ENCODE results near the gene SDF2L1. TPM values are rescaled to one million over a fixed set of nuclear protein-coding genes. Genes with fewer than 3 reads are reported as not detected.

SDF2L1 gene
- total and polyA plus RNA-seq, 9 of the 15 experiments (the other 6 are each of a cell fraction or from before 2014, with no cell fraction given), result 15.1 to 989 (median 124) TPM

DNA sequence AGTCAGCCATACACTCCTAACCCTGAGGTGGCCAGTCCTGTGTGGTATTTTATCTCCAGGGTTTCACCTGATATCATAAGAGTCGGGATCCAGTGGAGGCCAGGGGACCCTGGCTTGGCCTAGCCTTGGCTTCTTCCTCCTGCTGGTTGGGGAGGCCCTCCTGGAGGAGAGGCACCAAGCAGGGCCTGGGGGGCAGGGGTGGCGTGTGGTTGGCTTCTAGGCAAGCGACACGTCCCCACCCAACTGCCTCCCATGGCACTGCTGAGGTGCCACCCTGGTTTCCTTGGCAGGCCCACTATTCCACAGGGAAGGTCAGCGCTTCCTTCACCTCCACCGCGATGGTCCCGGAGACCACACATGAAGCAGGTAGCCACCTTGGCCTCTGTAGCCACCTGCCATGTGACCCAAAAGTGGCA is 44.1 kb downstream of the SDF2L1 start:
- CTCF ChIA-PET (ENCODE audit: low intra/inter-chr PET ratio), result no interaction called here
- Histone ChIP-seq H3K27me3 (ENCODE audit: control insufficient read depth in 2 of 2, insufficient read depth in 2 of 2, low read length in 2 of 2) (no peaks in the 10 kb centered on the region), H3K9me3 (replicated peaks; ENCODE audit: control insufficient read depth, insufficient read depth, low read depth, low read length) (no peaks in the 10 kb centered on the region), H3K9me1 (ENCODE audit: control insufficient read depth, insufficient read depth, low read length) (peaks cover 11% of the 10 kb centered on the region), H3K79me2 (ENCODE audit: control insufficient read depth, insufficient read depth, low read length) (no peaks in the 10 kb centered on the region), H3K9ac (ENCODE audit: insufficient read depth in 1 of 2, low read depth in 2 of 2, low read length in 2 of 2) (peak overlapping the region; percentile 1 to 88; a peak in 3 of 4 replicates), H3K4me1 (replicated peaks in 1 of 2; ENCODE audit: control insufficient read depth in 2 of 2, insufficient read depth in 2 of 2, low read length in 2 of 2) (peaks cover 5 to 59% of the 10 kb centered on the region in 2 experiments; a peak in 3 of 5 replicates), H3K4me3 (no peak overlapping the region), H2AFZ (ENCODE audit: low read depth, low read length) (no peak overlapping the region), H4K20me1 (replicated peaks; ENCODE audit: control insufficient read depth, insufficient read depth, low read length) (peaks cover 19% of the 10 kb centered on the region), H3K36me3 (ENCODE audit: control insufficient read depth, insufficient read depth, low read length) (peaks cover 93% of the 10 kb centered on the region; the same call in 2 of the 3 replicates), H3K4me2 (ENCODE audit: insufficient read depth, low read length) (no peak overlapping the region), H3K27ac (ENCODE audit: extremely low read depth, low read depth, low read length) (peak overlapping the region; percentile 3; the same call in 1 of the 3 replicates)
- 94% methylated on average over 8 of the region's 8 CpGs for WGBS (ENCODE audit: insufficient coverage, low coverage, missing lambda C conversion rate)
- no peak for ATAC-seq
- POLR2A ChIA-PET, result interaction anchor here (1.8 to 8.6 kb wide), 4 partner anchors 6 to 20 kb away, joined by 17 to 111 read pairs (median 34); partner anchors contain the start of gene PPIL2
- no peak for FAIRE-seq
- in situ Hi-C loops (cut with MboI) (no loop called here), intact Hi-C loops (cut with micrococcal nuclease) (no loop called here)
- peak in 1 of 4 experiments; percentile 67 for DNase-seq (ENCODE audit: extremely low read depth in 1 of 4, low spot score in 3 of 4)
- no TSS peak for BruUV-seq (replicated peaks)
- TF ChIP-seq GABPA (tag; conservative IDR thresholded peaks at IDR 0.05; ENCODE audit: low read depth) (no peak), JUN (IDR thresholded peaks at IDR 0.05; ENCODE audit: borderline replicate concordance, low read depth, low read length) (no peak), JUN (CRISPR knock-in tag; IDR thresholded peaks at IDR 0.05; ENCODE audit: borderline replicate concordance) (peak; percentile 16; the same call in 1 of the 2 replicates), KDM4B (IDR thresholded peaks at IDR 0.05; ENCODE audit: borderline replicate concordance in 2 of 2, low read depth in 1 of 2) (0 out of 4 replicates have a peak, but pooled peaks of 1 of the 2 experiments have one; percentile 52), FOXP1 (CRISPR knock-in tag; IDR thresholded peaks at IDR 0.05) (peak; percentile 78; the same call in 1 of the 2 replicates), CEBPG (CRISPR knock-in tag; IDR thresholded peaks at IDR 0.05) (0 out of 2 replicates have a peak, but pooled peaks have one; percentile 35), CEBPG (tag; conservative IDR thresholded peaks at IDR 0.05 in 1 of 2, IDR thresholded peaks at IDR 0.05 in 1 of 2) (no peak), FOXM1 (IDR thresholded peaks at IDR 0.05; ENCODE audit: low read depth) (no peak), FOXM1 (CRISPR knock-in tag; IDR thresholded peaks at IDR 0.05; ENCODE audit: low read depth) (peak; percentile 80; the same call in 1 of the 2 replicates), TBL1XR1 (IDR thresholded peaks at IDR 0.05; ENCODE audit: low read length in 2 of 2) (no peak), POLR2AphosphoS2 (IDR thresholded peaks at IDR 0.05; ENCODE audit: low read length) (0 out of 2 replicates have a peak, but pooled peaks have one; percentile 36), BRD4 (IDR thresholded peaks at IDR 0.05) (no peak), C11orf30 (IDR thresholded peaks at IDR 0.05; ENCODE audit: low read depth) (no peak), PHB (CRISPR knock-in tag; IDR thresholded peaks at IDR 0.05) (peak; percentile 83; the same call in 1 of the 2 replicates)
- TF ChIP-seq, protein P1, sequence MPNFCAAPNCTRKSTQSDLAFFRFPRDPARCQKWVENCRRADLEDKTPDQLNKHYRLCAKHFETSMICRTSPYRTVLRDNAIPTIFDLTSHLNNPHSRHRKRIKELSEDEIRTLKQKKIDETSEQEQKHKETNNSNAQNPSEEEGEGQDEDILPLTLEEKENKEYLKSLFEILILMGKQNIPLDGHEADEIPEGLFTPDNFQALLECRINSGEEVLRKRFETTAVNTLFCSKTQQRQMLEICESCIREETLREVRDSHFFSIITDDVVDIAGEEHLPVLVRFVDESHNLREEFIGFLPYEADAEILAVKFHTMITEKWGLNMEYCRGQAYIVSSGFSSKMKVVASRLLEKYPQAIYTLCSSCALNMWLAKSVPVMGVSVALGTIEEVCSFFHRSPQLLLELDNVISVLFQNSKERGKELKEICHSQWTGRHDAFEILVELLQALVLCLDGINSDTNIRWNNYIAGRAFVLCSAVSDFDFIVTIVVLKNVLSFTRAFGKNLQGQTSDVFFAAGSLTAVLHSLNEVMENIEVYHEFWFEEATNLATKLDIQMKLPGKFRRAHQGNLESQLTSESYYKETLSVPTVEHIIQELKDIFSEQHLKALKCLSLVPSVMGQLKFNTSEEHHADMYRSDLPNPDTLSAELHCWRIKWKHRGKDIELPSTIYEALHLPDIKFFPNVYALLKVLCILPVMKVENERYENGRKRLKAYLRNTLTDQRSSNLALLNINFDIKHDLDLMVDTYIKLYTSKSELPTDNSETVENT (CRISPR knock-in tag; IDR thresholded peaks at IDR 0.05), result peak; percentile 87; the same call in 1 of the 2 replicates
- TF ChIP-seq, protein P2, sequence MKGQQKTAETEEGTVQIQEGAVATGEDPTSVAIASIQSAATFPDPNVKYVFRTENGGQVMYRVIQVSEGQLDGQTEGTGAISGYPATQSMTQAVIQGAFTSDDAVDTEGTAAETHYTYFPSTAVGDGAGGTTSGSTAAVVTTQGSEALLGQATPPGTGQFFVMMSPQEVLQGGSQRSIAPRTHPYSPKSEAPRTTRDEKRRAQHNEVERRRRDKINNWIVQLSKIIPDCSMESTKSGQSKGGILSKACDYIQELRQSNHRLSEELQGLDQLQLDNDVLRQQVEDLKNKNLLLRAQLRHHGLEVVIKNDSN (CRISPR knock-in tag; IDR thresholded peaks at IDR 0.05), result peak; percentile 47
- TF ChIP-seq, protein P3, sequence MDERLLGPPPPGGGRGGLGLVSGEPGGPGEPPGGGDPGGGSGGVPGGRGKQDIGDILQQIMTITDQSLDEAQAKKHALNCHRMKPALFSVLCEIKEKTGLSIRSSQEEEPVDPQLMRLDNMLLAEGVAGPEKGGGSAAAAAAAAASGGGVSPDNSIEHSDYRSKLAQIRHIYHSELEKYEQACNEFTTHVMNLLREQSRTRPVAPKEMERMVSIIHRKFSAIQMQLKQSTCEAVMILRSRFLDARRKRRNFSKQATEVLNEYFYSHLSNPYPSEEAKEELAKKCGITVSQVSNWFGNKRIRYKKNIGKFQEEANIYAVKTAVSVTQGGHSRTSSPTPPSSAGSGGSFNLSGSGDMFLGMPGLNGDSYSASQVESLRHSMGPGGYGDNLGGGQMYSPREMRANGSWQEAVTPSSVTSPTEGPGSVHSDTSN (CRISPR knock-in tag; IDR thresholded peaks at IDR 0.05; ENCODE audit: low read depth), result 0 out of 2 replicates have a peak, but pooled peaks have one; percentile 33
- TF ChIP-seq, protein P3 (tag; conservative IDR thresholded peaks at IDR 0.05; ENCODE audit: low read depth), result no peak
